Inflammatory macrophage treated with lipopolysaccharide for 4 hours (primary cell): Measurements from ENCODE around the gene CTLA4.
"Not testable (repeated sequence)": the region's sequence is repeated elsewhere in the genome, so short reads cannot be mapped to it uniquely, and the experiment has no call there.

Experiments used
- DNase-seq: peaks from one replicate; pipeline ENCODE4 v3.0.0-alpha.2; 2020

CTLA4 gene

GRCh38 chr2:203858176-203858575 is 9.4 kb upstream of the CTLA4 start:
- DNase-seq: peak; percentile 16

GRCh38 chr2:203859030-203859789 is 8.4 kb upstream of the CTLA4 start:
- DNase-seq: no peak

GRCh38 chr2:203861197-203861596 is 6.4 kb upstream of the CTLA4 start:
- DNase-seq: no peak

- DNase-seq: no peak
These were observed 6.0 kb upstream of the CTLA4 start for GRCh38 chr2:203861607-203862006.

- DNase-seq: no peak
These were observed 1.9 kb downstream of the CTLA4 start for GRCh38 chr2:203869223-203870042.

GRCh38 chr2:203870481-203870880 is 2.9 kb downstream of the CTLA4 start:
- no peak for DNase-seq

- DNase-seq: peak; percentile 72
These were observed 3.4 kb downstream of the CTLA4 start for GRCh38 chr2:203870941-203871340.

GRCh38 chr2:203871371-203871983 is 3.9 kb downstream of the CTLA4 start:
- DNase-seq: peak; percentile 93

GRCh38 chr2:203873461-203873860 is 5.9 kb downstream of the CTLA4 start:
- no peak for DNase-seq

- DNase-seq: no peak
These were observed 6.5 kb downstream of the CTLA4 start for GRCh38 chr2:203873921-203874631.

- DNase-seq: no peak
These were observed 7.9 kb downstream of the CTLA4 start for GRCh38 chr2:203875471-203875870.

GRCh38 chr2:203876328-203876727 is 8.8 kb downstream of the CTLA4 start:
- no peak for DNase-seq

GRCh38 chr2:203878063-203878462 is 10.5 kb downstream of the CTLA4 start:
- no peak for DNase-seq

- DNase-seq: peak; percentile 48
These were observed 13.1 kb downstream of the CTLA4 start for GRCh38 chr2:203880557-203881125.

GRCh38 chr2:203881185-203881584 is 13.6 kb downstream of the CTLA4 start:
- not testable (repeated sequence) for DNase-seq

- DNase-seq: no peak
These were observed 15.0 kb downstream of the CTLA4 start for GRCh38 chr2:203882551-203882950.

GRCh38 chr2:203886661-203887151 is 19.1 kb downstream of the CTLA4 start:
- DNase-seq: peak; percentile 47

GRCh38 chr2:203887677-203888076 is 20.1 kb downstream of the CTLA4 start:
- no peak for DNase-seq

GRCh38 chr2:203889542-203889941 is 22.0 kb downstream of the CTLA4 start:
- DNase-seq: no peak

GRCh38 chr2:203889944-203890343 is 22.4 kb downstream of the CTLA4 start:
- DNase-seq: no peak

GRCh38 chr2:203890733-203891132 is 23.2 kb downstream of the CTLA4 start:
- no peak for DNase-seq

- DNase-seq: peak; percentile 93
These were observed 23.9 kb downstream of the CTLA4 start for GRCh38 chr2:203891474-203891873.

GRCh38 chr2:203892207-203892606 is 24.6 kb downstream of the CTLA4 start:
- DNase-seq: no peak
